Measurements from ENCODE around the gene ASB6. TPM values are rescaled to one million over a fixed set of nuclear protein-coding genes. Genes with fewer than 3 reads are reported as not detected.

Gene ASB6
- total and polyA plus RNA-seq, 2 donors (not counting 1 experiment from before 2014, with no cell fraction given): 27.7 to 27.9 TPM

DNA sequence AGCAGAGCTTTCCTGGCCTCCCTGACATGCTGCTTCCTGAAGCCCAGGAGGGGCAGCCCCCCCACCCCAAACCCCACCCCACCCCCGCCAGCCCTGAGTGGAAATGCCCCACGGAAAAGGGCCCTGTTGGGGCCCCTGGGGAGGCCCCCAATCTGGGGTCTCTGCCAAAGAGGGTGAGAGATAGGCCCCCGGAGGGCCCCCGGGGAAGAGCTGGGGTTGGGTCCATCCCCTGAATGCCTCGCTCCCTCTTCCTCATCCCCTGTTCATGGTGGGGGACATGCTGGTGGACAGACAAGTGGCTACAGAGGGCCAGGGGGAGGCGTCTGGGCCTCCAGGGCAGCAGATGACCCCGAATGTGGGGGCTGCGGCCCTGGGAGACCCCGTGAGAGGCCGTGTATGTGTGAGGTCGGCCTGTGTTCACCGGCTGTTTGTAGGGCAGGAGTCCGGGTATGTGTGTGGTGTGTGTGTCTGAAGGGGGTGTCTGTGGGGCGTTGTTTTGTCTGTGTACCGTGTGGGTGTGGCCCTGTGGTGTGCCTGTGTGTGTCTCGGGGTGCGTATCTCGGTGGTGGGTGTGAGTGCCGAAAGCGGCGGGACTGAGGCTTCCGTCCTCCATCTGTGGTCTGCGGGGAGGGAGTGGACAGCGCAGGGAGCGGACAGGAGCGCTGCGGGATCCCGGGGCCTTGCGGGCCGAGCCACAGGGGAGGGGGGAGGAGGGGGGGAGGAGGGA, 32.3 kb downstream of the ASB6 start:
- ChIA-PET CTCF (interaction anchor here (0.6 to 5.9 kb wide), 11 partner anchors 12 to 499 kb away, joined by 3 to 55 read pairs (median 9); partner anchors contain the start of genes C9orf50, NTMT1 and PTPA), POLR2A (no interaction called here)
- H3K4me3 Mint-ChIP-seq: peak overlapping the region; percentile 95
- Histone ChIP-seq H3K4me3 (ENCODE audit: control extremely low read depth in 1 of 5, extremely low read depth in 1 of 5, insufficient read depth in 1 of 5, low read depth in 2 of 5, low read length in 4 of 5) (peak overlapping the region in 4 of 5 experiments; percentile 15 to 65 (median 56)), H3K79me2 (ENCODE audit: control insufficient read depth, insufficient read depth, low read length) (no peaks in the 10 kb centered on the region), H2AFZ (ENCODE audit: insufficient read depth, low read depth, low read length, poor library complexity, severe bottlenecking) (peak overlapping the region; percentile 88), H3K9me3 (ENCODE audit: control extremely low read depth in 1 of 3, control insufficient read depth in 2 of 3, insufficient read depth in 1 of 3, low read length in 2 of 3) (peaks cover 0 to 4% (median 0%) of the 10 kb centered on the region in 3 donors), H3K9ac (ENCODE audit: low read length) (peak overlapping the region; percentile 89), H3K27ac (ENCODE audit: low read length in 2 of 2) (no peak overlapping the region), H3K4me2 (replicated peaks; ENCODE audit: low read depth, low read length, poor library complexity, severe bottlenecking) (peak overlapping the region; percentile 98), H4K20me1 (ENCODE audit: control insufficient read depth, insufficient read depth, low read length, poor library complexity, severe bottlenecking) (no peaks in the 10 kb centered on the region), H3K27me3 (replicated peaks in 1 of 4; ENCODE audit: control extremely low read depth in 1 of 4, control insufficient read depth in 3 of 4, insufficient read depth in 4 of 4, low read length in 3 of 4) (peaks cover 0 to 10% (median 0%) of the 10 kb centered on the region in 4 experiments), H3K36me3 (replicated peaks in 1 of 2; ENCODE audit: control extremely low read depth in 1 of 2, control insufficient read depth in 1 of 2, extremely low read depth in 1 of 2, insufficient read depth in 2 of 2, low read length in 1 of 2) (no peaks in the 10 kb centered on the region), H3K4me1 (ENCODE audit: control insufficient read depth in 2 of 2, insufficient read depth in 2 of 2, low read length in 2 of 2) (peaks cover 19 to 21% of the 10 kb centered on the region in 2 donors)
- intact Hi-C loops (cut with micrococcal nuclease): loop anchor here (1.0 to 5.0 kb wide), 5 partner anchors 122 to 478 kb away; no protein-coding TSS in a partner anchor
- 8% methylated on average over 19 of the region's 30 CpGs for WGBS (ENCODE audit: insufficient coverage)
- H3K27me3 Mint-ChIP-seq: no peaks in the 10 kb centered on the region
- H3K27ac Mint-ChIP-seq: peak overlapping the region; percentile 98
- no peaks in the 10 kb centered on the region for H3K9me3 Mint-ChIP-seq (ENCODE audit: insufficient read depth)
- ATAC-seq (ENCODE audit: low read depth) (peak; percentile 49), DNase-seq (peak; percentile 64)
- no peak for TF ChIP-seq EZH2 (IDR thresholded peaks at IDR 0.05; ENCODE audit: borderline replicate concordance, insufficient read depth, low read depth, low read length, poor library complexity, severe bottlenecking)
- TF ChIP-seq, protein P1, sequence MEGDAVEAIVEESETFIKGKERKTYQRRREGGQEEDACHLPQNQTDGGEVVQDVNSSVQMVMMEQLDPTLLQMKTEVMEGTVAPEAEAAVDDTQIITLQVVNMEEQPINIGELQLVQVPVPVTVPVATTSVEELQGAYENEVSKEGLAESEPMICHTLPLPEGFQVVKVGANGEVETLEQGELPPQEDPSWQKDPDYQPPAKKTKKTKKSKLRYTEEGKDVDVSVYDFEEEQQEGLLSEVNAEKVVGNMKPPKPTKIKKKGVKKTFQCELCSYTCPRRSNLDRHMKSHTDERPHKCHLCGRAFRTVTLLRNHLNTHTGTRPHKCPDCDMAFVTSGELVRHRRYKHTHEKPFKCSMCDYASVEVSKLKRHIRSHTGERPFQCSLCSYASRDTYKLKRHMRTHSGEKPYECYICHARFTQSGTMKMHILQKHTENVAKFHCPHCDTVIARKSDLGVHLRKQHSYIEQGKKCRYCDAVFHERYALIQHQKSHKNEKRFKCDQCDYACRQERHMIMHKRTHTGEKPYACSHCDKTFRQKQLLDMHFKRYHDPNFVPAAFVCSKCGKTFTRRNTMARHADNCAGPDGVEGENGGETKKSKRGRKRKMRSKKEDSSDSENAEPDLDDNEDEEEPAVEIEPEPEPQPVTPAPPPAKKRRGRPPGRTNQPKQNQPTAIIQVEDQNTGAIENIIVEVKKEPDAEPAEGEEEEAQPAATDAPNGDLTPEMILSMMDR (IDR thresholded peaks at IDR 0.05): no peak
- H3K4me1 Mint-ChIP-seq: peaks cover 23% of the 10 kb centered on the region
